Measurements from ENCODE around the gene TNS1. TPM values are rescaled to one million over a fixed set of nuclear protein-coding genes. Genes with fewer than 3 reads are reported as not detected.

TNS1 gene
- total RNA-seq, result 91.5 and 96.4 TPM in 2 replicates

DNA sequence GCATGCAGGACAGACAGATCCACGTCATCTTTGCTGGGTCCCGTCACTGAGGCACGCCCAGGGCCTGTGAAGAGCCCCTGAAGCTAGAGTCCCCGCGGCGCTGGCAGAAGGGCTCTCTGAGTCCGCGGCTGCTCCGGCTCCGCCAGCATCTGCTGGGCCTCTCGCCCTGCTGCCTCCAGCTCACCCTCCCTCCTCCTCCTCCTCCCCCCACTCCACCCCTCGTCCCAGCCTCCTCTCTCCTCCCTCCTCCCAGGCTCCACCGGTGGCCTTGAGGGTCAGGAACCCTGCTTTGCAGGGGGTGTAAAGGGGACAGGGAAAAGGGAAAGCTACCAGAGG lies at the start of gene TNS1:
Gene TNS1, minus strand, starts transcription at position 151 of the 336 bp plus-strand sequence. Its CDS starts 123 bp downstream, at position 28.

Small RNA genes lying within 50 kb of the gene (small RNA-seq; reads per million reads assigned to genes)
- gene MIR6809, result 2.3 reads per million, percentile 51 among the genes with 10 or more reads in this experiment

Other genes starting within 250 kb of the TNS1 start
- gene RUFY4, start 66.3 kb upstream of the TNS1 start, total RNA-seq, result not detected in 2 replicates
- gene CXCR2, start 123.0 kb upstream of the TNS1 start, total RNA-seq, result not detected in 2 replicates
- gene CXCR1, start 164.0 kb upstream of the TNS1 start, total RNA-seq, result not detected in 2 replicates
- 266 and 299 TPM in 2 replicates for gene ARPC2, start 214.2 kb upstream of the TNS1 start, total RNA-seq